ENCODE data around the gene TNFRSF19. TPM values are rescaled to one million over a fixed set of nuclear protein-coding genes. Genes with fewer than 3 reads are reported as not detected.
"Not testable (repeated sequence)": the region's sequence is repeated elsewhere in the genome, so short reads cannot be mapped to it uniquely, and the experiment has no call there.

TNFRSF19 gene
- total and polyA plus RNA-seq, 2 of the 4 experiments (the other 2 are of a cell fraction), result 18.6 to 26.3 TPM

GRCh38 chr13:23593148-23593547, 22.9 kb downstream of the TNFRSF19 start:
- Histone ChIP-seq H2AFZ (replicated peaks; ENCODE audit: low read length, poor library complexity) (no peak overlapping the region), H3K9ac (ENCODE audit: low read depth, low read length) (no peak overlapping the region)

GRCh38 chr13:23594290-23594689, 24.1 kb downstream of the TNFRSF19 start:
- H3K56ac ChIP-seq (ENCODE audit: extremely low read depth, insufficient read depth, low read length); in situ Hi-C loops (cut with MboI; ENCODE audit: low sequenced_read_pairs); H2BK5ac ChIP-seq (ENCODE audit: low read depth, low read length, poor library complexity, severe bottlenecking); BruUV-seq (replicated peaks); H4K91ac ChIP-seq (ENCODE audit: insufficient read depth, low read depth, low read length); H2AFZ ChIP-seq (replicated peaks; ENCODE audit: low read length, poor library complexity); H4K5ac ChIP-seq (ENCODE audit: low read depth, low read length); H3K18ac ChIP-seq (ENCODE audit: low read depth, low read length); H2BK120ac ChIP-seq (ENCODE audit: low read depth, low read length); H3K4ac ChIP-seq (ENCODE audit: low read depth, low read length); H3K27me3 ChIP-seq (ENCODE audit: control insufficient read depth, insufficient read depth, low read length); H3K9me1 ChIP-seq (ENCODE audit: insufficient read depth, low read length); ATAC-seq (ENCODE audit: low read depth); H2AK9ac ChIP-seq (replicated peaks; ENCODE audit: low read depth, low read length, poor library complexity); H3K9me3 ChIP-seq (ENCODE audit: control insufficient read depth, insufficient read depth, low read length); H2AK5ac ChIP-seq (ENCODE audit: low read depth, low read length); H2BK20ac ChIP-seq (ENCODE audit: low read depth, low read length); dilution Hi-C loops (cut with HindIII; ENCODE audit: low sequenced_read_pairs, unreplicated experiment); POLR2A ChIA-PET (ENCODE audit: unreplicated experiment); H3K4me1 ChIP-seq (ENCODE audit: control insufficient read depth, insufficient read depth, low read length); H4K20me1 ChIP-seq (ENCODE audit: insufficient read depth, low read length); H3K23ac ChIP-seq (ENCODE audit: low read depth, low read length); H3K9ac ChIP-seq (ENCODE audit: low read depth, low read length); H3K4me2 ChIP-seq (ENCODE audit: low read depth, low read length); H4K8ac ChIP-seq (ENCODE audit: low read depth in 2 of 2, low read length in 2 of 2); H3K4me3 ChIP-seq (ENCODE audit: insufficient read depth, low read depth, low read length); intact Hi-C loops (cut with micrococcal nuclease); DNase-seq; H2BK15ac ChIP-seq (ENCODE audit: low read depth, low read length); H3K14ac ChIP-seq (replicated peaks; ENCODE audit: low read depth, low read length); CTCF ChIA-PET; H3K27ac ChIP-seq (ENCODE audit: insufficient read depth, low read length): not testable (repeated sequence)
- H3K79me1 ChIP-seq (ENCODE audit: low read depth in 1 of 2, low read length in 2 of 2), result peaks cover 10 to 23% of the 10 kb centered on the region in 2 experiments; a peak in 3 of 4 replicates
- H3K36me3 ChIP-seq (ENCODE audit: control insufficient read depth, insufficient read depth, low read length), result peaks cover 38% of the 10 kb centered on the region
- no CpG with 5 or more reads among the region's 2 CpGs for WGBS, 2 experiments (ENCODE audit: extremely low coverage in 2 of 2, insufficient read length in 1 of 2)

More at GRCh38 chr13:23593148-23593547, 22.9 kb downstream of the TNFRSF19 start:
- dilution Hi-C loops (cut with HindIII; ENCODE audit: low sequenced_read_pairs, unreplicated experiment), result no loop called here
- Histone ChIP-seq H2BK120ac (ENCODE audit: low read depth, low read length) (no peak overlapping the region), H2BK5ac (ENCODE audit: low read depth, low read length, poor library complexity, severe bottlenecking) (peak overlapping the region; percentile 81), H4K20me1 (ENCODE audit: insufficient read depth, low read length) (peaks cover 7% of the 10 kb centered on the region; the same call in 1 of the 2 replicates), H4K8ac (ENCODE audit: low read depth in 2 of 2, low read length in 2 of 2) (no peak overlapping the region; a peak in 1 of 4 replicates), H4K5ac (ENCODE audit: low read depth, low read length) (no peak overlapping the region), H3K4me2 (ENCODE audit: low read depth, low read length) (no peak overlapping the region), H2AK5ac (ENCODE audit: low read depth, low read length) (no peak overlapping the region), H3K4ac (ENCODE audit: low read depth, low read length) (no peak overlapping the region), H4K91ac (ENCODE audit: insufficient read depth, low read depth, low read length) (no peak overlapping the region), H3K27ac (ENCODE audit: insufficient read depth, low read length) (no peak overlapping the region), H2BK20ac (ENCODE audit: low read depth, low read length) (no peak overlapping the region), H3K23ac (ENCODE audit: low read depth, low read length) (no peak overlapping the region), H3K56ac (ENCODE audit: extremely low read depth, insufficient read depth, low read length) (no peak overlapping the region), H2BK15ac (ENCODE audit: low read depth, low read length) (no peak overlapping the region), H3K27me3 (ENCODE audit: control insufficient read depth, insufficient read depth, low read length) (no peaks in the 10 kb centered on the region), H3K18ac (ENCODE audit: low read depth, low read length) (no peak overlapping the region), H3K9me1 (ENCODE audit: insufficient read depth, low read length) (peaks cover 5% of the 10 kb centered on the region), H3K4me3 (ENCODE audit: insufficient read depth, low read depth, low read length) (no peak overlapping the region), H3K36me3 (ENCODE audit: control insufficient read depth, insufficient read depth, low read length) (peaks cover 37% of the 10 kb centered on the region), H2AK9ac (replicated peaks; ENCODE audit: low read depth, low read length, poor library complexity) (no peak overlapping the region), H3K9me3 (ENCODE audit: control insufficient read depth, insufficient read depth, low read length) (no peaks in the 10 kb centered on the region), H3K4me1 (ENCODE audit: control insufficient read depth, insufficient read depth, low read length) (peaks cover 3% of the 10 kb centered on the region; the same call in 1 of the 2 replicates), H3K79me1 (ENCODE audit: low read depth in 1 of 2, low read length in 2 of 2) (peaks cover 16 to 25% of the 10 kb centered on the region in 2 experiments), H3K14ac (replicated peaks; ENCODE audit: low read depth, low read length) (no peak overlapping the region)
- CTCF ChIA-PET, result no interaction called here
- in situ Hi-C loops (cut with MboI; ENCODE audit: low sequenced_read_pairs), result no loop called here
- TF ChIP-seq MXI1 (IDR thresholded peaks at IDR 0.05; ENCODE audit: borderline replicate concordance, low read depth, low read length) (no peak), POLR2A (IDR thresholded peaks at IDR 0.05; ENCODE audit: low read depth, low read length) (no peak), RFX5 (IDR thresholded peaks at IDR 0.05; ENCODE audit: low read depth, low read length) (no peak), FOS (IDR thresholded peaks at IDR 0.05; ENCODE audit: low read depth, low read length) (no peak), BHLHE40 (IDR thresholded peaks at IDR 0.05; ENCODE audit: low read depth, low read length) (no peak), SMC3 (IDR thresholded peaks at IDR 0.05; ENCODE audit: low read depth, low read length) (no peak), USF2 (IDR thresholded peaks at IDR 0.05; ENCODE audit: low read depth, low read length) (no peak)
- TF ChIP-seq, protein P1, sequence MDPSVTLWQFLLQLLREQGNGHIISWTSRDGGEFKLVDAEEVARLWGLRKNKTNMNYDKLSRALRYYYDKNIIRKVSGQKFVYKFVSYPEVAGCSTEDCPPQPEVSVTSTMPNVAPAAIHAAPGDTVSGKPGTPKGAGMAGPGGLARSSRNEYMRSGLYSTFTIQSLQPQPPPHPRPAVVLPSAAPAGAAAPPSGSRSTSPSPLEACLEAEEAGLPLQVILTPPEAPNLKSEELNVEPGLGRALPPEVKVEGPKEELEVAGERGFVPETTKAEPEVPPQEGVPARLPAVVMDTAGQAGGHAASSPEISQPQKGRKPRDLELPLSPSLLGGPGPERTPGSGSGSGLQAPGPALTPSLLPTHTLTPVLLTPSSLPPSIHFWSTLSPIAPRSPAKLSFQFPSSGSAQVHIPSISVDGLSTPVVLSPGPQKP (IDR thresholded peaks at IDR 0.05; ENCODE audit: borderline replicate concordance, low read depth, low read length), result no peak
- DNase-seq, result no peak
- no CpG with 5 or more reads among the region's 2 CpGs for WGBS, 2 experiments (ENCODE audit: extremely low coverage in 2 of 2, insufficient read length in 1 of 2)
- intact Hi-C loops (cut with micrococcal nuclease), result no loop called here
- ATAC-seq (ENCODE audit: low read depth), result peak; percentile 60
- POLR2A ChIA-PET (ENCODE audit: unreplicated experiment), result no interaction called here
- BruUV-seq (replicated peaks), result no TSS peak

Measured in IMR-90 (cell line).